ENCODE results near the gene MAD1L1.

MAD1L1 gene

GRCh38 chr7:2084781-2085505, 147.8 kb downstream of the MAD1L1 start:
- no peak overlapping the region for H3K4me3 ChIP-seq (ENCODE audit: control insufficient read depth, low read depth, low read length)
- TF ChIP-seq CTCF (conservative IDR thresholded peaks at IDR 0.05; ENCODE audit: control insufficient read depth, insufficient read depth, low read depth, low read length), result no peak
- DNase-seq (ENCODE audit: low read depth), result no peak

- no peak for TF ChIP-seq CTCF (conservative IDR thresholded peaks at IDR 0.05; ENCODE audit: control insufficient read depth, insufficient read depth, low read depth, low read length)
- no peak overlapping the region for H3K4me3 ChIP-seq (ENCODE audit: control insufficient read depth, low read depth, low read length)
- no peak for DNase-seq (ENCODE audit: low read depth)
These were observed 148.4 kb downstream of the MAD1L1 start for GRCh38 chr7:2084331-2084730.

GRCh38 chr7:2083362-2083761, 149.4 kb downstream of the MAD1L1 start:
- no peak overlapping the region for H3K4me3 ChIP-seq (ENCODE audit: control insufficient read depth, low read depth, low read length)
- DNase-seq (ENCODE audit: low read depth), result no peak
- TF ChIP-seq CTCF (conservative IDR thresholded peaks at IDR 0.05; ENCODE audit: control insufficient read depth, insufficient read depth, low read depth, low read length), result no peak

- no peak for TF ChIP-seq CTCF (conservative IDR thresholded peaks at IDR 0.05; ENCODE audit: control insufficient read depth, insufficient read depth, low read depth, low read length)
- H3K4me3 ChIP-seq (ENCODE audit: control insufficient read depth, low read depth, low read length), result no peak overlapping the region
- DNase-seq (ENCODE audit: low read depth), result peak; percentile 90
These were observed 150.4 kb downstream of the MAD1L1 start for GRCh38 chr7:2082139-2082998.

GRCh38 chr7:2081526-2082135, 151.1 kb downstream of the MAD1L1 start:
- TF ChIP-seq CTCF (conservative IDR thresholded peaks at IDR 0.05; ENCODE audit: control insufficient read depth, insufficient read depth, low read depth, low read length), result no peak
- no peak for DNase-seq (ENCODE audit: low read depth)
- H3K4me3 ChIP-seq (ENCODE audit: control insufficient read depth, low read depth, low read length), result no peak overlapping the region

- H3K4me3 ChIP-seq (ENCODE audit: control insufficient read depth, low read depth, low read length), result no peak overlapping the region
- DNase-seq (ENCODE audit: low read depth), result no peak
- TF ChIP-seq CTCF (conservative IDR thresholded peaks at IDR 0.05; ENCODE audit: control insufficient read depth, insufficient read depth, low read depth, low read length), result no peak
These were observed 152.3 kb downstream of the MAD1L1 start for GRCh38 chr7:2080477-2080876.

Data from fibroblast of mammary gland (primary cell).